GM23248 (cell line): Measurements from ENCODE around the gene TRIP6. TPM values are rescaled to one million over a fixed set of nuclear protein-coding genes. Genes with fewer than 3 reads are reported as not detected.

Source experiments
- DNase-seq: peaks from one replicate; pipeline ENCODE4 v3.0.0-alpha.2; 2015
- H2AFZ ChIP-seq: fragments of 200-600 bp; sonication (generic); 2 replicates; pipeline ENCODE4 v1.6.1; 2016; ENCODE audit warnings: antibody characterized with exemption
- H3F3A ChIP-seq: fragments of 200-600 bp; sonication (generic); 2 replicates; pipeline ENCODE4 v1.6.1; 2016; ENCODE audit warnings: mild to moderate bottlenecking, antibody characterized with exemption, mixed run types; ENCODE audit not compliant: insufficient read depth
- H3K27ac ChIP-seq: fragments of 200-600 bp; sonication (generic); 2 replicates; pipeline ENCODE4 v1.5.1; 2016; ENCODE audit warnings: mild to moderate bottlenecking
- H3K27me3 ChIP-seq: fragments of 200-600 bp; sonication (generic); replicated peaks from 2 replicates; pipeline ENCODE4 v1.6.1; 2016; ENCODE audit warnings: mild to moderate bottlenecking; ENCODE audit not compliant: insufficient read depth
- H3K36me3 ChIP-seq: fragments of 200-600 bp; sonication (generic); 2 replicates; pipeline ENCODE4 v1.6.1; 2016; ENCODE audit warnings: low read depth, mild to moderate bottlenecking
- H3K4me1 ChIP-seq: fragments of 200-600 bp; sonication (generic); 2 replicates; pipeline ENCODE4 v1.6.1; 2016; ENCODE audit warnings: mild to moderate bottlenecking; ENCODE audit not compliant: insufficient read depth
- H3K4me2 ChIP-seq: fragments of 200-600 bp; sonication (generic); one replicate; pipeline ENCODE4 v1.6.1; 2016; ENCODE audit warnings: mild to moderate bottlenecking; ENCODE audit not compliant: unreplicated experiment
- H3K4me3 ChIP-seq: fragments of 200-600 bp; sonication (generic); 2 replicates; pipeline ENCODE4 v1.5.1; 2016; ENCODE audit warnings: mild to moderate bottlenecking
- H3K79me2 ChIP-seq: fragments of 200-600 bp; sonication (generic); 2 replicates; pipeline ENCODE4 v1.6.1; 2016; ENCODE audit warnings: mild to moderate bottlenecking; ENCODE audit not compliant: insufficient read depth
- H3K9ac ChIP-seq: fragments of 200-600 bp; sonication (generic); 2 replicates; pipeline ENCODE4 v1.6.1; 2016; ENCODE audit warnings: mild to moderate bottlenecking
- H3K9me2 ChIP-seq: fragments of 200-600 bp; sonication (generic); 2 replicates; pipeline ENCODE4 v1.6.1; 2016; ENCODE audit warnings: mixed run types, mild to moderate bottlenecking, moderate library complexity; ENCODE audit not compliant: insufficient read depth
- H3K9me3 ChIP-seq: fragments of 200-600 bp; sonication (generic); one replicate; pipeline ENCODE4 v1.6.1; 2017; ENCODE audit warnings: low read depth
- H4K20me1 ChIP-seq: fragments of 200-600 bp; sonication (generic); 2 replicates; pipeline ENCODE4 v1.6.0; 2016; ENCODE audit not compliant: insufficient read depth
- EZH2 ChIP-seq: fragments of 200-600 bp; sonication (generic); IDR thresholded peaks from 2 replicates; pipeline ENCODE4 v1.6.1; 2018; ENCODE audit warnings: antibody characterized with exemption, mild to moderate bottlenecking; ENCODE audit not compliant: insufficient read depth, poor library complexity, severe bottlenecking
- EZH2phosphoT487 ChIP-seq: fragments of 200-600 bp; sonication (generic); IDR thresholded peaks from 2 replicates; pipeline ENCODE4 v1.6.1; 2018; ENCODE audit warnings: antibody characterized with exemption, moderate library complexity, mild to moderate bottlenecking, low read depth; ENCODE audit not compliant: insufficient read depth
- WGBS, 2 experiments: methylation state at CpG; one replicate each; pipeline ENCODE4 v1.1.6; 2015 to 2017; ENCODE audit warnings: low lambda C conversion rate in 2 of 2, low coverage in 1 of 2; ENCODE audit errors: missing lambda C conversion rate in 2 of 2; 5-methylcytosine and 5-hydroxymethylcytosine counted together
- in situ Hi-C: fragments of 300-500 bp; cut with MboI; formaldehyde crosslinking; loops from 2 replicates; pipeline ENCODE4 v1.15.0; 2020
- polyA plus RNA-seq: library from polyadenylated mRNA; unstranded; fragments of >200 nt; fragmentation: Nextera tagmentation; extraction: Ambion mirVana; gene quantifications from 2 replicates; pipeline ENCODE4 v1.2.1, GENCODE V29; 2016
- total RNA-seq: library from RNA; depleted of rRNA; stranded (reverse); fragments of >200 nt; shearing (Covaris generic); gene quantifications from 2 replicates; pipeline ENCODE4 v1.2.3, GENCODE V29; 2014

TRIP6 gene
- total and polyA plus RNA-seq, 2 experiments from 2014 or later = 68.6 to 113 TPM

DNA sequence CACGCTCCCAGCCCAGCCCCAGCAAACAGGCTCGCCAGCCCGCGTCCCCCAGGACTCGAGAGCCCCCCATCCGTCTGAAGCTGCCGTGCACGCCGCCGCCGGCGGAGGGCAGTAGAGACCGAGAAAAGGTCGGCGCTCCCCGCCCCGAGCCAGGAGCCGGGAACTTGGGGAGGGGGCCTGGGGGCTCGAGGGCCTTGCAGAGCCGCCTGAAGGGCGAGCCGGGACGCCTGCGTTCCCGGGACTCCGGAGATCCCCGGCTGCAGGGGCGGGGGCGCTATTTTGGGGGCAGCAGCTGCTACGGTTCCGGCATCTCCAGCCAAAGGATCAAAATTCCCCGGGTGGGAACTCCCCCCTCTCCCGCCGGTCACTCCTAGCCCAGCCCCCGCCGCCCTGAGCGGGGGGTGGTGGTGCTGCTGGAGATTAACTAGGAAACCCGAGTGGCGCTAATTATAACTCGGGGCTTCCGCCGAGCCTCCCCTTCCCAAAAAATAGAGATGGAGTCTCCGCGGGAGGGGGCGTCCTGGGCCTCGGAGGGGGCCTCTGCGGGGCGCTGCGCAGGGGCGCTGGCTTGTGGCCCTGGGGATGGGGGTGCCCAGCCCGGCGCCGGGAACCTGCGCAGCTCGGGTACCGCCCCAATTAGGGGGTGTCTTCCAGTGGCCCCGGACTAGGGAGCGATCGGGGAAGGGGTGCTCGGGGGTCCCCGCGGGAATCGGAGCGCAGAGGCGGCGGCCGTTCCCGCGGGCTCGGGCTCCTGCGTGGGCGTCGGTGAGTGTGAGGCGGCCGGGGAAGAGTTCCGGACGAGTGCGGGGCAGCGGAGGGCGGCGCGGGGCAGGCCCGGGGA lies 27.9 kb downstream of the TRIP6 start:
- DNase-seq = peak; percentile 48
- no peaks in the 10 kb centered on the region for H3K9me3 ChIP-seq
- no peak overlapping the region for H3K27ac ChIP-seq
- H3K9ac ChIP-seq = no peak overlapping the region
- peak overlapping the region; percentile 63 for H3K4me3 ChIP-seq
- TF ChIP-seq EZH2phosphoT487 = peak; percentile 80
- TF ChIP-seq EZH2 = peak; percentile 98
- H3F3A ChIP-seq = 0 out of 2 replicates have a peak, but pooled peaks cover 5% of the 10 kb centered on the region
- peak overlapping the region; percentile 48; the same call in 1 of the 2 replicates for H2AFZ ChIP-seq
- H3K36me3 ChIP-seq = no peaks in the 10 kb centered on the region
- 2 to 3% methylated on average over 22 to 74 of the region's 83 CpGs for WGBS, 2 experiments
- H3K79me2 ChIP-seq = no peaks in the 10 kb centered on the region
- H3K27me3 ChIP-seq = peaks cover 32% of the 10 kb centered on the region
- peak overlapping the region; percentile 82 for H3K4me2 ChIP-seq
- in situ Hi-C loops = no loop called here
- no peaks in the 10 kb centered on the region for H4K20me1 ChIP-seq
- peaks cover 3% of the 10 kb centered on the region; the same call in 1 of the 2 replicates for H3K4me1 ChIP-seq
- no peaks in the 10 kb centered on the region for H3K9me2 ChIP-seq

DNA sequence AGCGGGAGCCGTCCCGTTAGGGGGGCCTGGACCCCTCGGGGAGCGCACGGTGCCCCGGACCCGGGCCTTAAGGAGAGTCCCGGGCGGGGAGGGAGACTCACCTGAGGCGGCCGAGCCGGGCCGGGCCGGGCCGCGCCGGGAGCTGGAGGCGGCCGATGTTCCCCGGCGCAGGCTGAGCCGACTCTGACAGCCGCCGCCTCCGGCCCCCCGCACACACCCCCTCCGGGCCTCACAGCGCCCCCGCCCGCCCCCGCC lies 28.4 kb downstream of the TRIP6 start, which contains the start of gene ACHE:
TSS of gene ACHE (minus strand) at position 188 of the 255 bp plus-strand sequence. CDS start 1,656 bp downstream, outside the sequence.
- no peaks in the 10 kb centered on the region for H4K20me1 ChIP-seq
- no peaks in the 10 kb centered on the region for H3K79me2 ChIP-seq
- WGBS, 2 experiments = no CpG with 5 or more reads among the region's 32 CpGs
- no peak within 1 kb of the TSS for H3K9ac ChIP-seq
- H3K27me3 ChIP-seq = peaks cover 38% of the 10 kb centered on the region
- no peaks in the 10 kb centered on the region for H3K9me2 ChIP-seq
- H3K9me3 ChIP-seq = no peaks in the 10 kb centered on the region
- peak within 1 kb of the TSS; percentile 82 for H3K4me2 ChIP-seq
- peaks cover 2% of the 10 kb centered on the region; the same call in 1 of the 2 replicates for H3K4me1 ChIP-seq
- H2AFZ ChIP-seq = peak within 1 kb of the TSS; percentile 48; the same call in 1 of the 2 replicates
- DNase-seq = no peak
- in situ Hi-C loops = no loop called here
- H3K36me3 ChIP-seq = no peaks in the 10 kb centered on the region
- no peak within 1 kb of the TSS for H3K27ac ChIP-seq
- 0 out of 2 replicates have a peak, but pooled peaks cover 5% of the 10 kb centered on the region for H3F3A ChIP-seq
- H3K4me3 ChIP-seq = peak within 1 kb of the TSS; percentile 63
- TF ChIP-seq EZH2phosphoT487 = no peak
- TF ChIP-seq EZH2 = no peak

- no peaks in the 10 kb centered on the region for H3K9me3 ChIP-seq
- no peaks in the 10 kb centered on the region for H3K4me1 ChIP-seq
- no peaks in the 10 kb centered on the region for H3K9me2 ChIP-seq
- H3K27ac ChIP-seq = no peak overlapping the region
- no peak overlapping the region for H3K4me3 ChIP-seq
- no peak overlapping the region for H2AFZ ChIP-seq
- 0 out of 2 replicates have a peak, but pooled peaks cover 5% of the 10 kb centered on the region for H3F3A ChIP-seq
- no peaks in the 10 kb centered on the region for H3K79me2 ChIP-seq
- H3K27me3 ChIP-seq = peaks cover 39% of the 10 kb centered on the region
- H3K36me3 ChIP-seq = no peaks in the 10 kb centered on the region
- TF ChIP-seq EZH2phosphoT487 (peak; percentile 83; the same call in 1 of the 2 replicates), EZH2 (peak; percentile 93)
- no peak for DNase-seq
- WGBS, 2 experiments = 4% methylated on average over 40 to 52 of the region's 54 CpGs
- H4K20me1 ChIP-seq = no peaks in the 10 kb centered on the region
- in situ Hi-C loops = no loop called here
- H3K4me2 ChIP-seq = no peak overlapping the region
- H3K9ac ChIP-seq = no peak overlapping the region
Measured at GRCh38 chr7:100895956-100896731, 29.0 kb downstream of the TRIP6 start.
